Testis (tissue), 2 donors: ENCODE data around the gene KIAA1671.

Experiments
- POLR2A ChIP-seq: fragments of 450-650 bp; IDR thresholded peaks from one replicate; pipeline ENCODE4 v1.6.1; 2017; ENCODE audit warnings: antibody characterized with exemption, mild to moderate bottlenecking, moderate library complexity
- TF ChIP-seq, protein P1 (sequence below), 3 experiments: fragments of 450-650 bp in 2 of 3; fragments of 200-600 bp in 1 of 3; sonication (generic) in 1 of 3; IDR thresholded peaks; one replicate each; pipeline ENCODE4 v1.5.1; 2016 to 2019; ENCODE audit warnings: antibody characterized with exemption in 3 of 3, mild to moderate bottlenecking in 2 of 3, moderate library complexity in 1 of 3

DNA sequence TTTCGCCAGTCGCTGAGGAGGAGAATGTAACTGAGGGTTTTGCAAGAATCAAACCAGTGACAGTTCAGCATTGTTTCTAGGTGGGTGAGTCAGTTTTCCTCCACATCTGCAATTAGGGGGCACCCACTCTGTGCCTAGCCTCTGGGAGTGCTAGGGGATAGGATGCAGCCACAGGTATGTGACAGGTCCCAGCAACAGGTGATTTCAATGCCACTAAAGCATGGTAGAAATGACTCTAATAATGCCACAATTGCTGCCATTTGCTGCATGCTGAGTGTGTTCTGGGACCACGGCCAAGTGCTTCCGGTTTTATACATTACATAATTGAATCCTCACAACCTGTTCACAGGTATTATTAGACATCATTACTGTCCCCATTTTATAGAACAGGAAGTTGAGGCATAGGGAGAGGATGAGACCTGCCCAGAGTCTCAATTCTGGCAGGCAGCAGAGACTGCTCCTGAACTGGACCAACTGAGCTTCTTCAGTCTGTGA lies 267.5 kb downstream of the KIAA1671 start:
- TF ChIP-seq, protein P1, sequence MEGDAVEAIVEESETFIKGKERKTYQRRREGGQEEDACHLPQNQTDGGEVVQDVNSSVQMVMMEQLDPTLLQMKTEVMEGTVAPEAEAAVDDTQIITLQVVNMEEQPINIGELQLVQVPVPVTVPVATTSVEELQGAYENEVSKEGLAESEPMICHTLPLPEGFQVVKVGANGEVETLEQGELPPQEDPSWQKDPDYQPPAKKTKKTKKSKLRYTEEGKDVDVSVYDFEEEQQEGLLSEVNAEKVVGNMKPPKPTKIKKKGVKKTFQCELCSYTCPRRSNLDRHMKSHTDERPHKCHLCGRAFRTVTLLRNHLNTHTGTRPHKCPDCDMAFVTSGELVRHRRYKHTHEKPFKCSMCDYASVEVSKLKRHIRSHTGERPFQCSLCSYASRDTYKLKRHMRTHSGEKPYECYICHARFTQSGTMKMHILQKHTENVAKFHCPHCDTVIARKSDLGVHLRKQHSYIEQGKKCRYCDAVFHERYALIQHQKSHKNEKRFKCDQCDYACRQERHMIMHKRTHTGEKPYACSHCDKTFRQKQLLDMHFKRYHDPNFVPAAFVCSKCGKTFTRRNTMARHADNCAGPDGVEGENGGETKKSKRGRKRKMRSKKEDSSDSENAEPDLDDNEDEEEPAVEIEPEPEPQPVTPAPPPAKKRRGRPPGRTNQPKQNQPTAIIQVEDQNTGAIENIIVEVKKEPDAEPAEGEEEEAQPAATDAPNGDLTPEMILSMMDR (IDR thresholded peaks at IDR 0.05): no peak
- no peak for TF ChIP-seq POLR2A
